ENCODE data around the gene GSTO1. TPM values are rescaled to one million over a fixed set of nuclear protein-coding genes. Genes with fewer than 3 reads are reported as not detected.

GSTO1 gene
- total and polyA plus RNA-seq, 4 donors: 47.2 to 244 (median 168) TPM

GRCh38 chr10:104230490-104230889, 24.2 kb upstream of the GSTO1 start:
- ATAC-seq (ENCODE audit: insufficient read depth, low FRiP score) (no peak), DNase-seq (peak in 1 of 3 donors; percentile 13)
- no peaks in the 10 kb centered on the region for H3K36me3 ChIP-seq (ENCODE audit: control insufficient read depth in 4 of 4, insufficient read depth in 4 of 4, low read length in 4 of 4)
- 71 to 80% methylated on average over 4 of the region's 4 CpGs for WGBS, 2 donors
- no peak overlapping the region for H3K9ac ChIP-seq (ENCODE audit: insufficient read depth in 1 of 2, low read length in 2 of 2)
- no peak overlapping the region for H3K27ac ChIP-seq (ENCODE audit: low read depth in 1 of 2, low read length in 1 of 2)
- TF ChIP-seq CTCF (IDR thresholded peaks at IDR 0.05; ENCODE audit: control extremely low read depth, extremely low read depth): no peak
- no peak overlapping the region for H3K4me3 ChIP-seq
- no peaks in the 10 kb centered on the region for H3K27me3 ChIP-seq (ENCODE audit: control insufficient read depth in 3 of 3, insufficient read depth in 3 of 3, low read length in 2 of 3)
- peaks cover 0 to 6% (median 0%) of the 10 kb centered on the region in 5 donors for H3K4me1 ChIP-seq (ENCODE audit: control insufficient read depth in 5 of 5, insufficient read depth in 5 of 5, low read length in 5 of 5)
- H3K9me3 ChIP-seq (ENCODE audit: control insufficient read depth in 4 of 4, insufficient read depth in 3 of 4, low read length in 3 of 4): no peaks in the 10 kb centered on the region

DNA sequence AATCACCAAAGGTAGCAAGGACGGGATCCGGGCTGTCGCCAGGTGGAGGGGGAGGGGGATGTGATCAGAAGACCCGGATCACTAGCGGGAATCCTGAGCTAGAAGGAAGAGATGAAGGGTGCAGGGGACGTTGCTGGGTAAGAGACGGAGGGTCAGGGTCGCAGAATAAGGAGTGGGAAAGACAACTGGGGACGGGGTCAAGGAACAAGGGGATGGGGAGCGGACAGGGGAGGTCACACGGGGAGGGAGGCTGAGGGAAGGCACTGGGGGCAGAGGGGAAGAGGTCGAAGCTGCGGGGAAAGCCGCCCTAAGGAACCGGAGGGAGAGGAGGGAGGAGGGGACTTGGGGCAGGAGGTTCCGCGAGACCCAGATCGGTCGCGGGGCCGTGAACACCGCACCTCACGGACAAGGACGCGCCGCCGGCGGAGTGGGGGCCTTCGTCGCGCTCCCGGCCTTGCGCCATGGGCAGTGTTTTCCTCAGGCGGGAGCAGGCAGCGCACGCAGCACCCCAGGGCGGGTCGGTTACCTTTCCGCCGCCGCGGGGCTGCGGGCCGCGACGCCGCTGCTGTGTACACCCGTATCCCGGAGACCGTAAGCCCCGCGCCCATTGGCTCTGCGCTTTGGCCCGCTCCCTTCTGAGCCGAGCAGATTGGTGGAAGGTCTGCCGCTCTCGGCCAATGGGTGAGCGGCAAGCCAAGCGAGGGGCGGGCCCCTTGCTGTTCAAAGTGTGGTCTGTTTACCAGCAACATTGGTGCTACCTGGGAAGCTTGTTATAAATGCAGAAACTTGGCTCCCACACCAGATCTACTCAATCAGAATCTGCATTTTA, 22.7 kb upstream of the GSTO1 start, which contains the start of gene CFAP43:
TSS of gene CFAP43 (minus strand) at position 581 of the 829 bp plus-strand sequence. CDS start at position 463, 118 bp downstream.
- peak; percentile 100 for ATAC-seq (ENCODE audit: insufficient read depth, low FRiP score)
- Histone ChIP-seq H3K36me3 (ENCODE audit: control insufficient read depth in 4 of 4, insufficient read depth in 4 of 4, low read length in 4 of 4) (no peaks in the 10 kb centered on the region), H3K4me3 (peak within 1 kb of the TSS; percentile 95), H3K9me3 (ENCODE audit: control insufficient read depth in 4 of 4, insufficient read depth in 3 of 4, low read length in 3 of 4) (no peaks in the 10 kb centered on the region), H3K27me3 (ENCODE audit: control insufficient read depth in 3 of 3, insufficient read depth in 3 of 3, low read length in 2 of 3) (no peaks in the 10 kb centered on the region), H3K27ac (ENCODE audit: low read depth in 1 of 2, low read length in 1 of 2) (peak within 1 kb of the TSS in 1 of 2 donors; percentile 91), H3K9ac (ENCODE audit: insufficient read depth in 1 of 2, low read length in 2 of 2) (peak within 1 kb of the TSS; percentile 91 to 99), H3K4me1 (ENCODE audit: control insufficient read depth in 5 of 5, insufficient read depth in 5 of 5, low read length in 5 of 5) (peaks cover 0 to 6% (median 0%) of the 10 kb centered on the region in 5 donors)
- DNase-seq: peak; percentile 98
- 1% methylated on average over 59 to 60 of the region's 60 CpGs for WGBS, 2 donors
- no peak for TF ChIP-seq CTCF (IDR thresholded peaks at IDR 0.05; ENCODE audit: control extremely low read depth, extremely low read depth)

DNA sequence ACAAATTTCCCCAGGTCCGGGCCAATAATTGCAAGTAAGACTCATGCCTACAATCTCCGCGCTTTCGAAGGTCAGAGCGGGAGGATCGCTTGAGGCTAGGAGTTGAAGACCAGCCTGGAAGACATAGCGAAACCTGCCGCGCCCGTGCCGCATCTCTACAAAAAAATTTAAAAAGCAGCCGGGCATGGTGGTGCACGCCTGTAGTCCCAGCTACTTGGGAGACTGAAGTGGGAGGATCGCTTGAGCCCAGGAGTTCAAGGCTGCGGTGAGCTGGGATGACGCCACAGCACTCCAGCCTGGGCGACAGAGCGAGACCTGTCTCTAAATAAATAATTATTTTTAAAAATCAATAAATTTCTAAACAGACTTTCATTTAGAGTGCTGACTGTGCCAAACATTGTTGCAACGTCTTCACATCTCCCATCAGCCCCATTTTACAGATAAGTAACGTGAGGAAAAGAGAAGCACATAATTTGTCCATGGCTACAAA, 22.0 kb upstream of the GSTO1 start:
- Histone ChIP-seq H3K9me3 (ENCODE audit: control insufficient read depth in 4 of 4, insufficient read depth in 3 of 4, low read length in 3 of 4) (no peaks in the 10 kb centered on the region), H3K4me1 (ENCODE audit: control insufficient read depth in 5 of 5, insufficient read depth in 5 of 5, low read length in 5 of 5) (peaks cover 0 to 6% (median 0%) of the 10 kb centered on the region in 5 donors), H3K4me3 (peak overlapping the region; percentile 47), H3K9ac (ENCODE audit: insufficient read depth in 1 of 2, low read length in 2 of 2) (peak overlapping the region in 1 of 2 donors; percentile 1), H3K36me3 (ENCODE audit: control insufficient read depth in 4 of 4, insufficient read depth in 4 of 4, low read length in 4 of 4) (no peaks in the 10 kb centered on the region), H3K27me3 (ENCODE audit: control insufficient read depth in 3 of 3, insufficient read depth in 3 of 3, low read length in 2 of 3) (no peaks in the 10 kb centered on the region), H3K27ac (ENCODE audit: low read depth in 1 of 2, low read length in 1 of 2) (no peak overlapping the region)
- ATAC-seq (ENCODE audit: insufficient read depth, low FRiP score): peak; percentile 13
- DNase-seq: no peak
- WGBS, 2 donors: 12 to 13% methylated on average over 20 of the region's 20 CpGs
- no peak for TF ChIP-seq CTCF (IDR thresholded peaks at IDR 0.05; ENCODE audit: control extremely low read depth, extremely low read depth)

All from lung (tissue), 12 donors.